ENCODE measurements around the gene PCGF3.

PCGF3 gene

DNA sequence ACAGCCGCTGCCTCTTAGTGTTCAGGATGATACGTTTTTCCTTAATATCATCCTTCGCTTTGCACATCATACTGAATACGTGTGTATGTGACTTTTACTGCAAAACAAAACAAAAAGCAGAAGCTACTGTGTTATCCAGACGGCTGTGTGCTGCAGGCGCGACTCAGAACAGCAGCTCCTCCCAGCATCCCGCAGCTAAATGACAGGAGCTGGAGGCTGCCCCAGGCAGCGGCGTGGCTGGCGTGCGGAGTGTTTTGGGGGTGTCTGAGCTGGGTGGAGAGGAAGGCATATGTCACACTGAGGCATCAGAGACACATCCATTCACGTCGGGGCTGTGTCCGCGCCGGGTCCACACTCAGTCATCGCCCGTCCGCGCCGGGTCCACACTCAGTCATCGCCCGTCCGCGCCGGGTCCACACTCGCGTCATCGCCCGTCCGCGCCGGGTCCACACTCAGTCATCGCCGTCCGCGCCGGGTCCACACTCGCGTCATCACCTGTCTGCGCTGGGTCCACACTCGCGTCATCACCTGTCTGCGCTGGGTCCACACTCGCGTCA is 16.6 kb downstream of the PCGF3 start:
- POLR2A ChIA-PET, result no interaction called here
- H3K4me3 ChIP-seq (ENCODE audit: low read depth, low read length), result no peak overlapping the region
- CTCF ChIA-PET, result no interaction called here
- 0 out of 2 replicates have a peak, but pooled peaks cover 5% of the 10 kb centered on the region for H3K4me1 ChIP-seq (ENCODE audit: control insufficient read depth, insufficient read depth, low read length)
- no peaks in the 10 kb centered on the region for H3K9me3 ChIP-seq (ENCODE audit: control insufficient read depth, insufficient read depth, low read depth, low read length)
- TF ChIP-seq, protein P1, sequence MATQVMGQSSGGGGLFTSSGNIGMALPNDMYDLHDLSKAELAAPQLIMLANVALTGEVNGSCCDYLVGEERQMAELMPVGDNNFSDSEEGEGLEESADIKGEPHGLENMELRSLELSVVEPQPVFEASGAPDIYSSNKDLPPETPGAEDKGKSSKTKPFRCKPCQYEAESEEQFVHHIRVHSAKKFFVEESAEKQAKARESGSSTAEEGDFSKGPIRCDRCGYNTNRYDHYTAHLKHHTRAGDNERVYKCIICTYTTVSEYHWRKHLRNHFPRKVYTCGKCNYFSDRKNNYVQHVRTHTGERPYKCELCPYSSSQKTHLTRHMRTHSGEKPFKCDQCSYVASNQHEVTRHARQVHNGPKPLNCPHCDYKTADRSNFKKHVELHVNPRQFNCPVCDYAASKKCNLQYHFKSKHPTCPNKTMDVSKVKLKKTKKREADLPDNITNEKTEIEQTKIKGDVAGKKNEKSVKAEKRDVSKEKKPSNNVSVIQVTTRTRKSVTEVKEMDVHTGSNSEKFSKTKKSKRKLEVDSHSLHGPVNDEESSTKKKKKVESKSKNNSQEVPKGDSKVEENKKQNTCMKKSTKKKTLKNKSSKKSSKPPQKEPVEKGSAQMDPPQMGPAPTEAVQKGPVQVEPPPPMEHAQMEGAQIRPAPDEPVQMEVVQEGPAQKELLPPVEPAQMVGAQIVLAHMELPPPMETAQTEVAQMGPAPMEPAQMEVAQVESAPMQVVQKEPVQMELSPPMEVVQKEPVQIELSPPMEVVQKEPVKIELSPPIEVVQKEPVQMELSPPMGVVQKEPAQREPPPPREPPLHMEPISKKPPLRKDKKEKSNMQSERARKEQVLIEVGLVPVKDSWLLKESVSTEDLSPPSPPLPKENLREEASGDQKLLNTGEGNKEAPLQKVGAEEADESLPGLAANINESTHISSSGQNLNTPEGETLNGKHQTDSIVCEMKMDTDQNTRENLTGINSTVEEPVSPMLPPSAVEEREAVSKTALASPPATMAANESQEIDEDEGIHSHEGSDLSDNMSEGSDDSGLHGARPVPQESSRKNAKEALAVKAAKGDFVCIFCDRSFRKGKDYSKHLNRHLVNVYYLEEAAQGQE (tag by site-specific recombination; IDR thresholded peaks at IDR 0.05), result no peak
- TF ChIP-seq ZNF24 (tag by site-specific recombination; IDR thresholded peaks at IDR 0.05) (no peak), ZNF302 (tag by site-specific recombination; IDR thresholded peaks at IDR 0.05; ENCODE audit: low read depth) (no peak), ZNF138 (tag by site-specific recombination; IDR thresholded peaks at IDR 0.05; ENCODE audit: borderline replicate concordance) (no peak), ZNF670 (tag by site-specific recombination; IDR thresholded peaks at IDR 0.05; ENCODE audit: low read depth) (no peak), ZNF433 (tag by site-specific recombination; IDR thresholded peaks at IDR 0.05; ENCODE audit: low read depth) (no peak), ZNF112 (tag by site-specific recombination; IDR thresholded peaks at IDR 0.05) (no peak), ZBTB1 (tag by site-specific recombination; IDR thresholded peaks at IDR 0.05) (no peak), ZNF768 (tag by site-specific recombination; IDR thresholded peaks at IDR 0.05) (no peak), SALL2 (tag by site-specific recombination; IDR thresholded peaks at IDR 0.05; ENCODE audit: borderline replicate concordance) (no peak), BCL11B (tag by site-specific recombination; IDR thresholded peaks at IDR 0.05; ENCODE audit: low read depth) (no peak), ZNF366 (tag by site-specific recombination; conservative IDR thresholded peaks at IDR 0.05) (no peak), ZBTB7A (tag by site-specific recombination; IDR thresholded peaks at IDR 0.05; ENCODE audit: low read depth) (no peak), ZBTB8A (tag by site-specific recombination; IDR thresholded peaks at IDR 0.05) (no peak), OSR2 (tag by site-specific recombination; IDR thresholded peaks at IDR 0.05) (no peak), ZNF37A (tag by site-specific recombination; IDR thresholded peaks at IDR 0.05) (no peak)
- TF ChIP-seq, protein P2, sequence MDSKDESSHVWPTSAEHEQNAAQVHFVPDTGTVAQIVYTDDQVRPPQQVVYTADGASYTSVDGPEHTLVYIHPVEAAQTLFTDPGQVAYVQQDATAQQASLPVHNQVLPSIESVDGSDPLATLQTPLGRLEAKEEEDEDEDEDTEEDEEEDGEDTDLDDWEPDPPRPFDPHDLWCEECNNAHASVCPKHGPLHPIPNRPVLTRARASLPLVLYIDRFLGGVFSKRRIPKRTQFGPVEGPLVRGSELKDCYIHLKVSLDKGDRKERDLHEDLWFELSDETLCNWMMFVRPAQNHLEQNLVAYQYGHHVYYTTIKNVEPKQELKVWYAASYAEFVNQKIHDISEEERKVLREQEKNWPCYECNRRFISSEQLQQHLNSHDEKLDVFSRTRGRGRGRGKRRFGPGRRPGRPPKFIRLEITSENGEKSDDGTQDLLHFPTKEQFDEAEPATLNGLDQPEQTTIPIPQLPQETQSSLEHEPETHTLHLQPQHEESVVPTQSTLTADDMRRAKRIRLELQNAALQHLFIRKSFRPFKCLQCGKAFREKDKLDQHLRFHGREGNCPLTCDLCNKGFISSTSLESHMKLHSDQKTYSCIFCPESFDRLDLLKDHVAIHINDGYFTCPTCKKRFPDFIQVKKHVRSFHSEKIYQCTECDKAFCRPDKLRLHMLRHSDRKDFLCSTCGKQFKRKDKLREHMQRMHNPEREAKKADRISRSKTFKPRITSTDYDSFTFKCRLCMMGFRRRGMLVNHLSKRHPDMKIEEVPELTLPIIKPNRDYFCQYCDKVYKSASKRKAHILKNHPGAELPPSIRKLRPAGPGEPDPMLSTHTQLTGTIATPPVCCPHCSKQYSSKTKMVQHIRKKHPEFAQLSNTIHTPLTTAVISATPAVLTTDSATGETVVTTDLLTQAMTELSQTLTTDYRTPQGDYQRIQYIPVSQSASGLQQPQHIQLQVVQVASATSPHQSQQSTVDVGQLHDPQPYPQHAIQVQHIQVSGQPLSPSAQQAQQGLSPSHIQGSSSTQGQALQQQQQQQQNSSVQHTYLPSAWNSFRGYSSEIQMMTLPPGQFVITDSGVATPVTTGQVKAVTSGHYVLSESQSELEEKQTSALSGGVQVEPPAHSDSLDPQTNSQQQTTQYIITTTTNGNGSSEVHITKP (tag by site-specific recombination; IDR thresholded peaks at IDR 0.05), result no peak
- TF ChIP-seq, protein P3, sequence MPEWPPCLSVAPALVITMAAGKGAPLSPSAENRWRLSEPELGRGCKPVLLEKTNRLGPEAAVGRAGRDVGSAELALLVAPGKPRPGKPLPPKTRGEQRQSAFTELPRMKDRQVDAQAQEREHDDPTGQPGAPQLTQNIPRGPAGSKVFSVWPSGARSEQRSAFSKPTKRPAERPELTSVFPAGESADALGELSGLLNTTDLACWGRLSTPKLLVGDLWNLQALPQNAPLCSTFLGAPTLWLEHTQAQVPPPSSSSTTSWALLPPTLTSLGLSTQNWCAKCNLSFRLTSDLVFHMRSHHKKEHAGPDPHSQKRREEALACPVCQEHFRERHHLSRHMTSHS (tag by site-specific recombination; IDR thresholded peaks at IDR 0.05), result no peak
- TF ChIP-seq, protein P4, sequence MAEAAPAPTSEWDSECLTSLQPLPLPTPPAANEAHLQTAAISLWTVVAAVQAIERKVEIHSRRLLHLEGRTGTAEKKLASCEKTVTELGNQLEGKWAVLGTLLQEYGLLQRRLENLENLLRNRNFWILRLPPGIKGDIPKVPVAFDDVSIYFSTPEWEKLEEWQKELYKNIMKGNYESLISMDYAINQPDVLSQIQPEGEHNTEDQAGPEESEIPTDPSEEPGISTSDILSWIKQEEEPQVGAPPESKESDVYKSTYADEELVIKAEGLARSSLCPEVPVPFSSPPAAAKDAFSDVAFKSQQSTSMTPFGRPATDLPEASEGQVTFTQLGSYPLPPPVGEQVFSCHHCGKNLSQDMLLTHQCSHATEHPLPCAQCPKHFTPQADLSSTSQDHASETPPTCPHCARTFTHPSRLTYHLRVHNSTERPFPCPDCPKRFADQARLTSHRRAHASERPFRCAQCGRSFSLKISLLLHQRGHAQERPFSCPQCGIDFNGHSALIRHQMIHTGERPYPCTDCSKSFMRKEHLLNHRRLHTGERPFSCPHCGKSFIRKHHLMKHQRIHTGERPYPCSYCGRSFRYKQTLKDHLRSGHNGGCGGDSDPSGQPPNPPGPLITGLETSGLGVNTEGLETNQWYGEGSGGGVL (tag by site-specific recombination; IDR thresholded peaks at IDR 0.05), result no peak
- TF ChIP-seq, protein P5, sequence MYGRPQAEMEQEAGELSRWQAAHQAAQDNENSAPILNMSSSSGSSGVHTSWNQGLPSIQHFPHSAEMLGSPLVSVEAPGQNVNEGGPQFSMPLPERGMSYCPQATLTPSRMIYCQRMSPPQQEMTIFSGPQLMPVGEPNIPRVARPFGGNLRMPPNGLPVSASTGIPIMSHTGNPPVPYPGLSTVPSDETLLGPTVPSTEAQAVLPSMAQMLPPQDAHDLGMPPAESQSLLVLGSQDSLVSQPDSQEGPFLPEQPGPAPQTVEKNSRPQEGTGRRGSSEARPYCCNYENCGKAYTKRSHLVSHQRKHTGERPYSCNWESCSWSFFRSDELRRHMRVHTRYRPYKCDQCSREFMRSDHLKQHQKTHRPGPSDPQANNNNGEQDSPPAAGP (tag by site-specific recombination; IDR thresholded peaks at IDR 0.05), result no peak
- H3K36me3 ChIP-seq (ENCODE audit: control insufficient read depth in 2 of 2, insufficient read depth in 1 of 2, low read length in 2 of 2), result peaks cover 0 to 30% of the 10 kb centered on the region in 2 experiments; a peak in 1 of 3 replicates
- no peak overlapping the region for H3K27ac ChIP-seq (ENCODE audit: extremely low read depth, low read depth, low read length)
